DMS 273 (cell line): ENCODE results near the gene NRIP3.
"Not testable (repeated sequence)": the region's sequence is repeated elsewhere in the genome, so short reads cannot be mapped to it uniquely, and the experiment has no call there.

Experiments used
- DNase-seq: peaks from one replicate; lab custom pipeline; 2025; ENCODE audit not compliant: unreplicated experiment; lab: John Stamatoyannopoulos, UW

NRIP3 gene

DNA sequence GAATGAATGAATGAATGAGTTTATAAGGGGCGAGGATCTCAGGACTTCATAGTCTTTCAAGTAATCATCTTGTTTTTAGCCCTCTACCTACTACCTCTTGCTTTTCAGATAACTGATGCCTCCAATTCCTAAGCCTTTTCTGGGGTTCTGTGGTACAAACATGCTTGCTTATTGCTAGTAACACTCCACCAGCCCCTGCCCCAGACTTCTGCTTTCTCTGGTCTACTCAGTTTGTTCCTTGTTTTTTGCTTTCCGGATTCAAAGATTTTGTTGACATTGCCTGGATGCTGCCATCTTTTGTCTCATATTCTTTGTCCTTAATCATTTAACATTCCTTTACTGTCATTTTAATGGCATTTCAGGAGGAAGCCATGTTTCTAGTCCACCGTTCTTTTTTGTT lies 30.7 kb downstream of the NRIP3 start:
- DNase-seq: no peak

- no peak for DNase-seq
Measured at GRCh38 chr11:8971924-8972316, 31.9 kb downstream of the NRIP3 start.

DNA sequence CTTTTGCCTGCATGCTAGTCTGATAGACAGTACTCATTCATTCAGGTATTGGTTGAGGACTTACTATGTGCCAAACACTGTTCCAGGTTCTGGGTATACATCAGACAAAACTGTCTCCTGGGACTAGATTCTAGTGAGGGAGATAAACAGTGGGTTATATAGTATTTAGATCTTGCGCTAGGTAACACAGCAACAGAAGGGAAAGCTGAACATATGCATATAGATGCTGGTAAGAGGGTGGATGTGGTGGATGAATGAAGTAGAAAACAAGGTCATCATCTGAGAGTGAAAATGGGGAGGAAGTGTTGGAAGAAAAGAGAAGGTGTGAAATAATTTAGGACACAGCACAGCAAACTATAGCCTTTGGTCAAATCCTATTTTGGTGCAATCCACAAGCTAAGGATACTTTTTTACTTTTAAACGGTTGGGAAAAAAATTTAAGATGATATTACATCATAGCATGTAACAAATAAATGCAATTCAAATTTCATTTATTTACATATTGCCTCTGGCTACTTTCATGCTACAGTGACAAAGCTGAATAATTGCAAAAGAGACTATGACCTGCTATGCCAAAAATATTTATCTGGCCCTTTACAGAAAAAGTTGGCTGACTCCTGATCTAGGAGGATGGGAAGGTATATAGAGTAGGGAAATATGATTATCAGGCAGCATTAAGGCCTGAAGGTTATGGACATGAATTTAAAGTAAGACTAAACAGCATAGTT lies 32.4 kb downstream of the NRIP3 start:
- no peak for DNase-seq

GRCh38 chr11:8967184-8967583 lies 36.6 kb downstream of the NRIP3 start:
- no peak for DNase-seq

GRCh38 chr11:8964324-8965320 lies 39.2 kb downstream of the NRIP3 start, which contains the start of gene TMEM9B:
Gene TMEM9B (minus strand): TSS chr11:8964442. CDS start chr11:8964313, 129 bp downstream.
- DNase-seq: peak; percentile 91

DNA sequence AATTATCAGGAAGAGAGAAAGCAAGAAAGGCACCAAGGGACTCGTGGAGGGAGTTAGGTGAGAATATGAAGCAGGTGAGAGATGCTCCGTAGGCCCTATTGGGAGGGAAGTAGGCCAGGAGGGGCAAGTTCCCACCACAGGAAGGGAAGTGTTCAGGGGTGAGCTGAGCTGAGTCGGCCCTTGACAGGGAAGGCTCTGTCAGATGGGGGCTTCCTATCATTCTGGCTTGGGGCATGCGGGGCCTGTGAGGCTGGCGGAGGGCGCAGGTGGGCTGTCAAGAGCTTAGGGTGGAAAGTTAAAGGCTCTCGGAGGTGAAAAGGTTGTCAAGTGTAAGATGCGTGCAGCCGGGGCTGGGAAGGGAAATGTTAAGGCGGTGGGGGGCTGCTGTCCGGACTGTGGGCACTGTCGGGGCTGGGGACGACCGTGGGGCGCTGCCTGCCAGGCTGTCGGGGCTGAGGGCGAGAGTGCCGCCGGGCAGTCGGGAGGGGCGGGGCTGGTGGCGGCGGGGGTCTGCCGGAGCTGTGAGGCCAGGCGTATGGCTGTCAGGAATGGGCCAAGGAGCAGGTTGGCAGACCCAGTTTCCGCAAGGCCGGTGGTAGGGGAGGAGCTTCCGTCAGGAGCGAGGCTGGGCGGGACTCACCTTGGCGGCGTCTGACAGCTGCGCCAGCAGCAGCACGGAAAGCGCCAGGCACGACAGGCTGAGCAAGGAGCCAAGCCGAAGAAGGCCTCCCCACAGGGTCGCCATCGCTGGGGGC lies 40.1 kb downstream of the NRIP3 start:
- DNase-seq: peak; percentile 87

- no peak for DNase-seq
Measured at GRCh38 chr11:8962841-8963240, 41.0 kb downstream of the NRIP3 start.

- DNase-seq: no peak
Measured at GRCh38 chr11:8961401-8961800, 42.4 kb downstream of the NRIP3 start.

DNA sequence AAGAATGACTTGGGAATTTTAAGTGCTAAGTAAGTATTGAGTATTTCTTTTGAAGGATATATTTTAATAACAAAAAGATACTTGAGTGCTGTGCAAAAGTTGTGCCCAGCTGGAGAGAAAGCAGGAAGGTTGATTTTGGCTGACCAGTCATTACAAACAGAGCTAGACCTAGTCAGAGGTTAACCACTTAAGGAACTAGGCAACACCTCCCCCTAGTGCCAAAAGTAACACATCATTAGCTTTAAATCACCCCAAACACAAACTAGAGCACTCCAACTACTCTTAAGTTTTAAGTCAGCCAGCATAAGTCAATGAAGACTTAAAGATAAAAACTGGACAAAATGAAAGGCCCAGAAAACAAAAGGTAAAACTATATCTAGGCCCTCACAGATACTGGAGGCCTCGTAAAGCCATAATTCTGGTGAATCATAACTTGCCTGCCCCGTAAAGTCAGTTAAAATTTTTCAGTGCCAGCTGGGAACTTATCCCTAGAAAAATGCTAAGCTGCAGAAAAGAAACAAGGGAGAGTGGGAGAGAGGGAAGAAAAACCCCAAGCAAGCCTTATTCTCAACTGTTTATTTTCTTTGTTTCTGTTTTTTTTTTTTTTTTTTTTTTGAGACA lies 44.1 kb downstream of the NRIP3 start:
- peak; percentile 71 for DNase-seq

GRCh38 chr11:8956860-8957259 lies 46.9 kb downstream of the NRIP3 start:
- DNase-seq: no peak

- no peak for DNase-seq
Measured at GRCh38 chr11:8948886-8949285, 54.9 kb downstream of the NRIP3 start.

- no peak for DNase-seq
Measured at GRCh38 chr11:8947230-8947943, 56.4 kb downstream of the NRIP3 start.

GRCh38 chr11:8942518-8943066 lies 61.2 kb downstream of the NRIP3 start, which contains the start of gene ASCL3:
Gene ASCL3 (minus strand): TSS chr11:8943016. CDS start chr11:8938161, 4,855 bp downstream.
- no peak for DNase-seq

GRCh38 chr11:8941341-8942103 lies 62.3 kb downstream of the NRIP3 start:
- no peak for DNase-seq

GRCh38 chr11:8937659-8938058 lies 66.1 kb downstream of the NRIP3 start:
- no peak for DNase-seq

DNA sequence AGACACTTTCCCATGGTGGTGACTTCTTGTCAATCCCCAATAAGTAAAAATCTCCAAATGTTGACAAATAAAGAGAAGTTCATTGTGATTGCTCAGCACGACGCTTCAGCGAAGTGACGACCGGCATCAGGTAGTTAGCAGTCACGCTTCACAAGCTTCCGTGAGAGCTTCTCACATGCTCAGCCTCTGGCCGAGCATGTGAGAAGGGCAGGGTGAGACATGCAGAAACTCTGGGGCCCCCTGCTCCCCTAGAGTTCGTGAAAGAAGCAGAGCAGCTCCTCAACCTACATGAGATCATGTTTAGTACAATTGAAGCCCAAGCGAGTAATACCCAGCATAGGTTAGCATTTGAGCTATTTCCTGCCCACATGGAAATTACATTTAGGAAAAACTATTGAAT lies 66.6 kb downstream of the NRIP3 start:
- DNase-seq: no peak

GRCh38 chr11:8935789-8936188 lies 68.0 kb downstream of the NRIP3 start:
- not testable (repeated sequence) for DNase-seq

DNA sequence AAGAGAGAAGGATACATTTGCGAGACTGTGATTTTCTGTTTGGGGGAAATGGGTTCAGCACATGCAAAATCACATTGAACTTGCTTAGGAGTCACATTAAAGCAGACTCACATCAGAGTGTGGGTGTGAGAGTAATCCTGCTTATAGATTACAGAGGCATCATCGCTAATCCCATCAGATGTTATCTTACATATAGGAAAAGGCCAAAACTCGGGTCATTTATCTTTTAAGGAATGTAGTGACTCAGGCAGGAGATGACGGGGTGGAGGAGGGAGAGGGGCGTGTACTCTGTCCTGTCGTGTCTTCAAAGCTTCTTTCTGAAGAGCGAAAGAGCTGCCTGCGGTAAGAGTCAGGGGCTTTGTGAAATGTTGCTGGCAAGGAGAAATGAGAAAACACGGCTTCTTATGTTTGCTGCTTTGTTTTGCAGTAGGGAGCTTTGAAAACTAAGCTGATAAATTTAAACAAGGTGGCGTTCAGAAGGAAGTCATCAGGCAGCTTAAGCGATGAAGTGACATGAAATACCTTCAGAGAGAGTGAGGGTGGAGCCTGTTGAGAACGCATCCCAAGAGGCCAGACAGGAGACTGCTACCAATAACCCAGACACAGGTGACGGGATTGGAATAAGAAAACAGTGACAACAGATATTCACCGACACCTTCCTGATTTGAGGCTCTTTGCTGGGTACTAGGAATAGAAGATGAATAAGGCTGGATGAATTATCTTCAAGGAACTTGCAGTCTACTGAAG lies 68.9 kb downstream of the NRIP3 start:
- DNase-seq: no peak
